Mammary epithelial cell (primary cell): ENCODE results near the gene CPXM2.

ENCODE experiments used
- EZH2 ChIP-seq: IDR thresholded peaks from 2 replicates; pipeline ENCODE4 v1.6.1; 2012; ENCODE audit warnings: low read length, inconsistent platforms, borderline replicate concordance
- TF ChIP-seq, protein P1 (sequence below), 2 donors: IDR thresholded peaks in 1 of 2; conservative IDR thresholded peaks in 1 of 2; 2 replicates each; pipeline ENCODE4 v1.5.1; 2011 to 2012; ENCODE audit warnings: inconsistent platforms in 2 of 2, low read length in 2 of 2, mild to moderate bottlenecking in 2 of 2, control low read depth in 1 of 2, low read depth in 1 of 2; ENCODE audit not compliant: insufficient read depth in 1 of 2; ENCODE audit errors: extremely low read depth in 1 of 2

DNA sequence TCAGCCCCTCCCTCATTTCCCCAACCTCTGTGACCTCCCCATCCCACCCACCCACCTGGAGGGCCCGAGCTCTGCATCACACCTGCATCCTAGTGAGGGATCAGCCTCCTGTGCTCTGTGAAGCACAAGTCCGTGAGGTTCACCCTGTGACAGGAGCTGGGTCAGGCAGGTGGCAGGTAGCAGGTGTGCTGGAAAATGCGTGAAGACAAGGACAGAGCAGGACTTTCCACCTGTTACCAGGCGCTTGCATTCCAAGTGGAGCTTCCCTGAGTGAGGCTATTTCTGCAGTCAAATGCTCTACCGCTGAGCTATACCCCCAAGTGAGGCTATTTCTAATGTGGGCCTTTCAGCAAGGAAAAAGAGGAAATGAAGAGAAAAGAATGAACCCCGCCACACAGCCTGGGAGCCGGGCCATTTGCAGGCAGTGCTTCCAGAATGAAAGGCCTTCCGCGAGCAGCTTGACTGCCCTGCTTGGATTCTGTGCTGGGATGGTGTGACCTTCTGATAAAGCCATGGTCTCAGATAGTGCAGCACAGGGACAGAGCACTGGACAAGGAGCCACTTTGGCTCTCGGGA, 13.3 kb upstream of the CPXM2 start:
- TF ChIP-seq, protein P1, sequence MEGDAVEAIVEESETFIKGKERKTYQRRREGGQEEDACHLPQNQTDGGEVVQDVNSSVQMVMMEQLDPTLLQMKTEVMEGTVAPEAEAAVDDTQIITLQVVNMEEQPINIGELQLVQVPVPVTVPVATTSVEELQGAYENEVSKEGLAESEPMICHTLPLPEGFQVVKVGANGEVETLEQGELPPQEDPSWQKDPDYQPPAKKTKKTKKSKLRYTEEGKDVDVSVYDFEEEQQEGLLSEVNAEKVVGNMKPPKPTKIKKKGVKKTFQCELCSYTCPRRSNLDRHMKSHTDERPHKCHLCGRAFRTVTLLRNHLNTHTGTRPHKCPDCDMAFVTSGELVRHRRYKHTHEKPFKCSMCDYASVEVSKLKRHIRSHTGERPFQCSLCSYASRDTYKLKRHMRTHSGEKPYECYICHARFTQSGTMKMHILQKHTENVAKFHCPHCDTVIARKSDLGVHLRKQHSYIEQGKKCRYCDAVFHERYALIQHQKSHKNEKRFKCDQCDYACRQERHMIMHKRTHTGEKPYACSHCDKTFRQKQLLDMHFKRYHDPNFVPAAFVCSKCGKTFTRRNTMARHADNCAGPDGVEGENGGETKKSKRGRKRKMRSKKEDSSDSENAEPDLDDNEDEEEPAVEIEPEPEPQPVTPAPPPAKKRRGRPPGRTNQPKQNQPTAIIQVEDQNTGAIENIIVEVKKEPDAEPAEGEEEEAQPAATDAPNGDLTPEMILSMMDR (conservative IDR thresholded peaks at IDR 0.05 in 1 of 2, IDR thresholded peaks at IDR 0.05 in 1 of 2; ENCODE audit: extremely low read depth in 1 of 2, insufficient read depth in 1 of 2, low read depth in 1 of 2, low read length in 2 of 2) = no peak
- no peak for TF ChIP-seq EZH2
